Forelimb muscle (tissue), 1 donor: Measurements from ENCODE around the gene PTPRK. TPM values are rescaled to one million over a fixed set of nuclear protein-coding genes. Genes with fewer than 3 reads are reported as not detected.
A peak's percentile ranks its signal among the peaks of the same experiment; 100 is the strongest.

Experiments used
- DNase-seq: peaks from one replicate; pipeline ENCODE4 v3.0.0-alpha.2; 2013; ENCODE audit warnings: low read depth
- polyA plus RNA-seq: library from polyadenylated mRNA; unstranded; fragments of 120-200 nt; gene quantifications from one replicate; pipeline ENCODE4 v1.2.1, GENCODE V29; 2013; ENCODE audit not compliant: insufficient read length

Gene PTPRK
- polyA plus RNA-seq, 1 donor: 15.6 TPM

- DNase-seq: no peak
These were observed 3.9 kb downstream of the PTPRK start for GRCh38 chr6:128516514-128516898.

- no peak for DNase-seq
These were observed 4.6 kb downstream of the PTPRK start for GRCh38 chr6:128515550-128516513.

DNA sequence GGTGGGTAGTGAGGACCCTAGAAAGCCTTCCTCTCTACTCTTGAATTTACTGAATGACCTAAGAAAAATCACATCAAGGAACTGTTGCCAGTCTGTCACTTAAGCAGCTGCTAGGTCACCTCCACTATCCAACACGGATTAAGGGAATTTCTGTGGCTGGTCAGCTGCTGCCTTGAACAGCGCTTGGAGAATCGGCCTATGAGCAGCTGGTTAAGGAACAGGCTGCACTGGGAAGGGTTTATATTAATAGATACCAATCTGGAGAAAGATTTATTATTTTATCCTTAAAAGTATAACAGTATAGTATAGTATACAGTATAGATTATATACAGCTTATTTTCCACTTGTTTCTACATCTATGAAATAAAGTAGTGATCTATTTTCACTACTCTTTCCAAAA, 6.5 kb downstream of the PTPRK start:
- DNase-seq: no peak

- no peak for DNase-seq
These were observed 8.1 kb downstream of the PTPRK start for GRCh38 chr6:128512296-128512695.

GRCh38 chr6:128511506-128511905, 8.9 kb downstream of the PTPRK start:
- DNase-seq: no peak

DNA sequence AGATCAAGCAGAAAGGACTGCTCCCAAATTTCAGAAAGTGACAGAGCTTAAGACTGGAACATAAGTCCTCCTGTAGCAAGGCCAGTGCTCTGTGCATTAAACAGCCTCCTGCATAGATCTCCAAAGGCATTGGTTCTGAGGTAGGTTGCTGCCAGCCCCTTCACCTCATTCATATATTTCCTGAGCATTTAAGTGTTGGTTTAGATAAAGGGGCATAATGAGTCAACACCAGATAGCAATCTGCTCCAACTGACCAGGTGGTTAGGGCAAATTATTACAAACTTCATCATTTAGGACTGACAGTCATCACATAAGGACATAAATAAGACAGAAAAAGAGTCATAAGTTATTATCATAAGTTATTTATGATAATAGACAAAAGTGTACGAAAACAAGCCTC, 10.7 kb downstream of the PTPRK start:
- no peak for DNase-seq

DNA sequence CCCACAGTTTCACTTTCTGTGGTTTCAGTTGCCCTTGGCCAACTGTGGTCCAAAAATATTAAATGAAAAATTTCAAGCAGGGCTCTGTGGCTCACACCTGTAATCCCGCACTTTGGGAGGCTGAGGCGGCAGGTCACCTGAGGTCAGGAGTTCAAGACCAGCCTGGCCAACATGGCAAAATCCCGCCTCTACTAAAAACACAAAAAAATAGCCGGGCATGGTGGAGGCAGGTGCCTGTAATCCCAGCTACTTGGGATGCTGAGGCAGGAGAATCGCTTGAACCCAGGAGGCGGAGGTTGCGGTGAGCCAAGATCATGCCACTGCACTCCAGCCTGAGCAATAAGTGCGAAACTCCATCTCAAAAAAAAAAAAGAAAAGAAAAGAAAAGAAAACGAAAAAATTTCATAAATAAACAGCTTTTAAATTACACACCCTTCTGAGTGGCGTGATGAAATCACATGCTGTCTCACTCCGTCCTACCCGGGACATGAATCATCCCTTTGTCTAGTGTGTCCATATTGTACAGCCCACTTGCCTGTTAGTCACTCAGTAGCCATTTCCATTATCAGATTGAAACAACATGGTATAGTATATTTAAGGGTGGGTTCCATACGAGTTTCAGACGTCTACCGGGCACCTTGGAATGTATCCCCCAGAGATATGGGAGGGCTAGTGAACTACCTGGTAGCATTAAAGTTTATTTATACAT, 11.7 kb downstream of the PTPRK start:
- DNase-seq: no peak

DNA sequence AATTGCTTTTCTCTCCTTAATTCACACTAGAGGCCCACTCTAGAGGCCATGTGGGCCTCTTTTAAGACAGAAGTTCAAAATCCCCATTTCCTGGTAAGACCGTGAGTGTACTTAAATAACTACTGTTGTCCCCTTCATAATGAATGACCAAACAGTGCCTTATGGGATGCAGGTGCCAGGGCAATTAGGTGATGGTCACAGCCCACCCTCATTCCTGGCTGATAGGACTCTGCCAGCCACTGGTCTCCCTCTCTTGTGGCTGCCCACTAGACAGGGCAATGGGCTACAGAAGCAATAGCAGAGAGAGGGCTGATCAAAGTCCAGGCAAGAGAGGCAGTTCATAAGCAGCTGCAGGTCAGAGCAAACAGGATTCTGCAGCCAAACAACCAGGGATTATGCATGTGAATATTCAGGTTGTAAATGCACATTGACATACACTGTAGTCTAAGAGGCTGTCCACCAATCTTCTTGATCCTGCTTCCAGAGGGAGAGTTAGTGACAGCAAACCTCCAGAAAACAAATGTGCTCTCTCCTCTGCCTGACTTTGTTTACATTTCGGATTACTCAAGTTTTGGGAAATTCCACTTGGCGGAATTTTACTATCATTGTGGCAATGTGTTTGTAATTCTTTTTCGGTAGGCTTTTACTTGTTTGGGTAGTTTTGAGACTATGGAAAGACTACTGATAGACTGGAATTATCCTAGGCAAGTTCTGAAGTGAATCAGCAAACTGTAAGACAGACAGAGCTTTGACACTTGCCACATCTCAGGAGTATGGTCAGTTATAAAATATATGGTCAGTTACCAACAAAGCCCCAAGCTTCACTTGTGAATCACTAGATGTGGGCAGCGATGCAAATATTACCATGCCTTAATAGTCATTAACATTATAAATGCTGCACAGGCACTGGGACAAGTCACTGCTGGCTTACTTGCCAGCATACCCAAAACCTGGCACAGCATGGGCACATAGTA, 12.8 kb downstream of the PTPRK start:
- no peak for DNase-seq

DNA sequence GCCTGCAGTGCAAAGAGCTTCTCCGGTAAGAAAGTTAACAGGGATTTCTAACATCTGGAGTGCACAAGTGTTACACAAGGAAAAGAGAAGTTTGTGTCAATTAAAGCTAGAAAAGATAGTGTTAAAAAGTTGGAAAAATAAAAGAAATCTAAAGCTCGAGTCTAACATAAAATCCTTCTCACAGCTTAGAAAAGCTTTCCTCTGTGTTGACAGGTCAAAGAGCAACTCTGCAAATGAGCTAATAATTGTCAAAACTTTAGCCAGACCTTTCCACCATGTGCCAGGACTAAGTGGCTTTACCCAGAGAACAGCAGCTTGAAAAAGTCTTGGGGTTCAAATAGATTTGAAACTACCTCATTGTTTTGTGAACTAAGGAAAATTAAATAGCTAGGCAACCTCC, 14.8 kb downstream of the PTPRK start:
- no peak for DNase-seq

DNA sequence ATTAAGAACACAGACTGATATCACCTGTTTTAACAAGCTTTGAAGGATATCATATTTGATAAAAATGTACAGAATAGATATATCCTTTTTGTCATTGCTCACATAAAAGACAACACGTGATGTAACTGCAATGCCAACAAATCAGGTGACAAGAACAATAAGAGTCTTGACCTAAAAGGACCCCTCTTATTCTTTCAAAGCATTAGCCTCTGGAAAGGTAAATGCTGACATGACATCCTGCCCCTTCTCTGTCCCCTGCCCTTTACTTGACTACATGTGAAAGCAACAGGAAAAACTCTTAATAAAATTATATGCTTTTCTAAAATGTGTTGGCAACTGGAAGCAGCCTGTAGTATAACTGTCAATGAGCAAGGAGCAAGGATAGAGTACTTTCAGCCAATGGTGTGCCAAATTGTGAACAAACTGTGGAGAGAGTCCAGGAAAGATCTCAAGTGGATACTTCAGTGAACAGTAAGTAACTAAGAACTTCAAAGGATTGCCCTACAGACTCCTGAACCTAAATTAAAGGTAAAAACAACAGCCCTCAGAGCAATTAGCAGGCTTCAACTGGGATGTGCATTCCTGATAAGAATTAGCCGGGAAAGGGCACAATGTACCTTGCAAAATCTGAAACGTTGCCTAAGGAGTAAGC, 16.3 kb downstream of the PTPRK start:
- no peak for DNase-seq

DNA sequence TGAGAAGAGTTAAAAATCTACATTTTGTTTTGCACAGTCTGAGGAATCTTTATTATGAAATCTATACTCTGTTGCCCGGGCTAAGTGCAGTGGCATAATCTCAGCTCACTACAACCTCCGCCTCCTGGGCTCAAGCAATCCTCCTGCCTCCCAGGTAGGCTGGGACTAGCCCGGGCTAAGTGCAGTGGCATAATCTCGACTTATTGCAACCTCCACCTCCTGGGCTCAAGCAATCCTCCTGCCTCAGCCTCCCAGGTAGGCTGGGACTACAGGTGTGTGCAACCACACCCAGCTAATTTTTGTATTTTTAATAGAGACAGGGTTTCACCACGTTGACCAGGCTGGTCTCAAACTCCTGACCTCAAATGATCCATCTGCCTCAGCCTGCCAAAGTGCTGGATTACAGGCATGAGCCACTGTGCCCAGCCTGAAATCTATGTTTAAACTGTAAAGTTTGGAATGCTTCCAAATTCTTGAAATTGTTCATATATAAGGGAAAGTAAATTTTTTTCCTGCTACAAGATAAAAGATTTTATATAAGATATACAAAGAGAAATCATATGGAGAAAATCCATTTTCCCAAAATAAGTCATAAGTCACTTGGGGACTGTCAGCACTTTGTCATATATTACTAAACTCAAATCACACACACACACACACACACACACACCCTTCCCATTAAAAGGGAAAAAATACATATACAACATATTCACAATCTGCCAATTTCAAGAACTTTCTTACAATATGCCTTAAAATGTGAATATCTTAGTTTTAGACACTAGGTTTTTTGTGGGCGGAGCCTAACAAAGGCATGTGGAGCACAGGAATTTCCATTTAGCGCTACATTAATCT, 19.4 kb downstream of the PTPRK start:
- no peak for DNase-seq

- no peak for DNase-seq
These were observed 20.4 kb downstream of the PTPRK start for GRCh38 chr6:128500014-128500413.

- DNase-seq: no peak
These were observed 21.2 kb downstream of the PTPRK start for GRCh38 chr6:128499079-128499731.

DNA sequence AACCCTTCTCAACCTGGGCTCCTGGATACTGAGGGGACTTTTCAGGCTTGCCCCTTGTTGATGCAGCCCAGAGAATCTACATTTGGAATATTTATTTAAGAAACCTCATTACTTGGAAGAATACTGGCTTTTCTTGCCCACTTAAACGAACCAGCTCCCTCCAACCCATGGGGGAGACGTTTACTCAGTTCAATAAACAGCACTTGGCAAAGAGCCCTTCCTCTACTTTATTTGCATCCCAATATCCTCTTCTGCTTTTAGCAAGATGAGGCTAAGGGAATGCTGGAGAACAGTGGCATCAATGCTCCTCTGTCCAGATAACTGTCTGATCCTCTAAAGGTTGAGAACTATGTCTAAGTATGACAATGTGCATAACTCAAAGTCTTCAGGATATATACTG, 22.2 kb downstream of the PTPRK start:
- no peak for DNase-seq

DNA sequence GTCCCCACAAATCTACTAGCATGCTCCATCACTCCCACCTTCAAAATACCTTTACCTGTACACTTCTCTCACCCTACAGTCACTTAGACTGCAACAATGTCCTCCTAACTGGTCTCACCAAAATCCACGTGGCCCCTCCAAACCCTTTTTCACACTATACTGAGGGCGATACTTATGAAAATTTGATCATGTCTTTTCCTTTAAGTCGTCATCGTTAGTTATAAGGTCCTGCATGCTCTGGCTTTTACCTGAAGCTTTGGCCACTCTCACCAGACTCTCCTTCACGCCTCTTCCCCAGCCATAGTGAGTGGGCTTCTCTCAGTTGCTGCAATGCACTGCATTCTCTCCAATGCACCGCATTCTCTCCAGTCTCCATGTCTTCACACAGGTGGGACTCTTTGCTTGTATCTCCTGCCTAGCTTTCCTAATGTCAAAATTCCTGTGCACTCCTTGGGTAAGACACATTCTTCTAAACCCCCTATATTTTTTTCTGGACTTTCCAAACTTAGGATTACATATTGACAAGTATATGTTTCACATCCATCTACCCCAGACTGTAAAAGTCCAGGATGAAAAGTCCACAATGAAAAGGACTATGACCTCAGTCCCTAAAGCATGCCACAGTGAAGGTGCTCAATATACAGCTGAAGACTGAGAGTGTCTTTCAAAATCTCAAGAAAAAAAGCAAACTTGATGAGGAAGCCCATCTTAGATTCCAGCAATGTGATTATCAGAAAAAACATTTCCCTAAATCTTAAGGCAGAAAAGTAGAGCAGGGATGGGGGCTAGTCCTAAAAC, 24.7 kb downstream of the PTPRK start:
- no peak for DNase-seq

- DNase-seq: no peak
These were observed 26.0 kb downstream of the PTPRK start for GRCh38 chr6:128494440-128494839.

- DNase-seq: no peak
These were observed 26.5 kb downstream of the PTPRK start for GRCh38 chr6:128493877-128494276.

GRCh38 chr6:128492386-128492785, 28.0 kb downstream of the PTPRK start:
- no peak for DNase-seq

DNA sequence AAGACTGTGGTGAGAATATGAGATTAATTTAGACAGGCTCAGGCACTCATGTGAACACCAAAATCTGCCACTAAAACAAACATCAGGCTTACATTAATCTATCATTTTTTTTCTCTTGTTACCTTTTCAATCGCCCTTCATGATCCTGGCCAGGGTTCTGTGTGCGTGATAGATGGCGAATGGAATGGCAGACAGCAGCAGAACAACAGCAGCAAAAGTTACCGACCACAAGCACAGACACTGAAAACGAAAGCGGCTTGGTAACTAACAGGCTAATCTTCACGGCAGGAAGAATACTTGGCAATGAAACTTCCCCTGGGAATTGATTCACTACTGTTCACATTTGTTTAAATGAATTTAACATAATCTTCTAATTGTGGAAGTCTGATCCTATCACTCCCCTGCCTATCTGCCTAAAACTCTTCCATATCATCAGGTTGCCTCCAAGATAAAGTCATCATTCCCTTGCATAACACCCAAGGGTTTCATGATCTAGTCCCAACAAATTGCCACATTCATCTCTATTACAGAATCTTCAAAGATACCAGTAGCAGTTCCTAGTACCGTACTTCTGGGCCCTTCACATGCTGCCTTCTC, 28.7 kb downstream of the PTPRK start:
- DNase-seq: peak; percentile 32
